Esophagus (tissue), 2 donors: ENCODE results near the gene USP30. TPM values are rescaled to one million over a fixed set of nuclear protein-coding genes. Genes with fewer than 3 reads are reported as not detected.

Source experiments
- H3K27ac ChIP-seq, 2 donors: one replicate each; pipeline ENCODE4 v1.5.1; 2013; ENCODE audit warnings: low read depth in 2 of 2, mild to moderate bottlenecking in 2 of 2, inconsistent platforms in 1 of 2, low read length in 1 of 2, moderate library complexity in 1 of 2
- H3K27me3 ChIP-seq, 2 donors: one replicate each; pipeline ENCODE4 v1.6.1; 2013; ENCODE audit warnings: low read length in 2 of 2, control low read depth in 1 of 2, mild to moderate bottlenecking in 1 of 2; ENCODE audit not compliant: insufficient read depth in 2 of 2, control insufficient read depth in 1 of 2
- H3K36me3 ChIP-seq, 2 donors: one replicate each; pipeline ENCODE4 v1.6.1; 2013; ENCODE audit warnings: low read length in 1 of 2; ENCODE audit not compliant: control insufficient read depth in 2 of 2, insufficient read depth in 2 of 2
- H3K4me1 ChIP-seq, 2 donors: one replicate each; pipeline ENCODE4 v1.6.1; 2013; ENCODE audit warnings: low read length in 1 of 2; ENCODE audit not compliant: control insufficient read depth in 2 of 2, insufficient read depth in 2 of 2
- H3K4me3 ChIP-seq, 2 donors: one replicate each; pipeline ENCODE4 v1.5.1; 2013; ENCODE audit warnings: low read length in 2 of 2, mild to moderate bottlenecking in 2 of 2, low read depth in 1 of 2, moderate library complexity in 1 of 2
- H3K9me3 ChIP-seq, 2 donors: one replicate each; pipeline ENCODE4 v1.6.1; 2013; ENCODE audit warnings: mild to moderate bottlenecking in 2 of 2, low read depth in 1 of 2, low read length in 1 of 2, moderate library complexity in 1 of 2; ENCODE audit not compliant: control insufficient read depth in 2 of 2, insufficient read depth in 1 of 2
- WGBS, 2 donors: extraction: QIAGEN DNeasy Blood & Tissue Kit; methylation state at CpG; one replicate each; pipeline ENCODE4 v1.1.7; 2013; 5-methylcytosine and 5-hydroxymethylcytosine counted together
- polyA plus RNA-seq, 2 donors: library from polyadenylated mRNA; stranded (reverse); fragments of 200-250 nt; gene quantifications; one replicate each; pipeline ENCODE4 v1.2.3, GENCODE V29; 2013
- donor health status: healthy with polysubstance abuse.
- donor health status: Bipolar disorder and iron deficiency.

Gene USP30, protein sequence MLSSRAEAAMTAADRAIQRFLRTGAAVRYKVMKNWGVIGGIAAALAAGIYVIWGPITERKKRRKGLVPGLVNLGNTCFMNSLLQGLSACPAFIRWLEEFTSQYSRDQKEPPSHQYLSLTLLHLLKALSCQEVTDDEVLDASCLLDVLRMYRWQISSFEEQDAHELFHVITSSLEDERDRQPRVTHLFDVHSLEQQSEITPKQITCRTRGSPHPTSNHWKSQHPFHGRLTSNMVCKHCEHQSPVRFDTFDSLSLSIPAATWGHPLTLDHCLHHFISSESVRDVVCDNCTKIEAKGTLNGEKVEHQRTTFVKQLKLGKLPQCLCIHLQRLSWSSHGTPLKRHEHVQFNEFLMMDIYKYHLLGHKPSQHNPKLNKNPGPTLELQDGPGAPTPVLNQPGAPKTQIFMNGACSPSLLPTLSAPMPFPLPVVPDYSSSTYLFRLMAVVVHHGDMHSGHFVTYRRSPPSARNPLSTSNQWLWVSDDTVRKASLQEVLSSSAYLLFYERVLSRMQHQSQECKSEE
- polyA plus RNA-seq = 1 to 10 TPM; 3.8 to 4.3 TPM

DNA sequence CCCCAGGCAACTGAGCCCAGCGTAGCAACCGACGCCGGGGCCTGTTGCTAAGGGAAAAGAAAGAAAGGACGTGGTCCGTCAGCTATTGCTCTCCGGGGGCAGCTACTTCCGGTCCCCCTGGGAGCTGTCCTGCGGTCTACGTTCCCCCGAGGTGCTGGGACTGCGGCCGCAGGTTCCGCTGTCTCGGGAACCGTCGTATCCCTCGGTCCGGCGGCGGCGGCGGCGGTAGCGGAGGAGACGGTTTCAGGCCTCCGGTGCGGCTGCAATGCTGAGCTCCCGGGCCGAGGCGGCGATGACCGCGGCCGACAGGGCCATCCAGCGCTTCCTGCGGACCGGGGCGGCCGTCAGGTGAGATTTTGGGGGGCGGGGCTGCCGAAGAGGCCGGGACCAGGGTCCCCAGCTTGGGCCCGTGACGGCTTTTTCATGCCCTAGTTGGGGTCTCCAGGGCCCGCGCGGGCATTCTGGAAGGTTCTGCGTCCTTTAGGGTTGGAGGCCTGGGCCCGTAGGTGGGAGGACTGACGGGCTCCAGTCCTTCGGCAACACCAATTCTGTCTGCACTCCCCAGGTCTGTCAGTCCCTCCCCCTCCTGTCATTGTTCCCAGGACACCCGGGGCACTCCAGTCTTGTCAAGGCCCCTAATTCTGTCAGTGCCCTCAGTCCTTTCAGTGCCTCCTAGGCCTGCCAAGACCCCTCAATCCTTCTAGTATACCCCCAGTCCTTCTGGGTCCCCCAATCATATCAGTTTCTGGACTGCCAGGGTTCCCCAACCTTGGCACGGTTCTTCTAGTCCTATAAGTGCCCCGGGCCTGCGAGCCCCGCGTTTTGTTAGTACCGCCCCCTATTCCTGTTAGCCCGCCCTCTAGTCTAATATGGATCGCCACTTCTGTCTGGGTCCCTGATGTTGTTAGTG lies at the start of gene USP30:
Gene USP30 (plus strand): TSS at position 163 of the 910 bp plus-strand sequence. CDS start 103 bp downstream, at position 266.
- Histone ChIP-seq H3K36me3 (peaks cover 0 to 2% of the 10 kb centered on the region in 2 donors), H3K4me3 (peak within 1 kb of the TSS; percentile 87 to 95), H3K27ac (peak within 1 kb of the TSS; percentile 84 to 85), H3K27me3 (no peaks in the 10 kb centered on the region), H3K9me3 (no peaks in the 10 kb centered on the region), H3K4me1 (no peaks in the 10 kb centered on the region)
- WGBS, 2 donors = 0% methylated on average over 57 to 61 of the region's 61 CpGs

DNA sequence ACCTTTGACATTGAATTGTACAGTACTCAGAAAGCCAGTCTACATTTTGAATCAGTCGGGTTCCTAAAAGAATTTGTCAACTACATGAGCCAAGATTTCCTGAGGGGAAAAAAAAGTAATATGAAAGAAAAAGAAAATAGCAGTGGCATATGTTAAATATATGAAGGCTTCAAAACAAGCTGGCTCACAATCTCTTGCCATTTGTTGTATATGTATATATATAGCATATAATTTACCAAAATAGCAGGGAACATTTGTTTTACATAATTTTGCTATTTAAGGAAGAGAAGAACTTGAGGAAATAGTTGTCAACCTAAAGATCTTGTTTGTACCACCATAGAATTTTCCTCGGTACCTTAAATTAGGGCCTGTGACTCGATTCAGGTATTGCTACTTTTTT lies 48.4 kb upstream of the USP30 start:
- Histone ChIP-seq H3K27me3 (no peaks in the 10 kb centered on the region), H3K36me3 (no peaks in the 10 kb centered on the region), H3K27ac (no peak overlapping the region), H3K4me3 (no peak overlapping the region), H3K9me3 (no peaks in the 10 kb centered on the region), H3K4me1 (no peaks in the 10 kb centered on the region)
- 61 to 62% methylated on average over 3 of the region's 3 CpGs for WGBS, 2 donors

DNA sequence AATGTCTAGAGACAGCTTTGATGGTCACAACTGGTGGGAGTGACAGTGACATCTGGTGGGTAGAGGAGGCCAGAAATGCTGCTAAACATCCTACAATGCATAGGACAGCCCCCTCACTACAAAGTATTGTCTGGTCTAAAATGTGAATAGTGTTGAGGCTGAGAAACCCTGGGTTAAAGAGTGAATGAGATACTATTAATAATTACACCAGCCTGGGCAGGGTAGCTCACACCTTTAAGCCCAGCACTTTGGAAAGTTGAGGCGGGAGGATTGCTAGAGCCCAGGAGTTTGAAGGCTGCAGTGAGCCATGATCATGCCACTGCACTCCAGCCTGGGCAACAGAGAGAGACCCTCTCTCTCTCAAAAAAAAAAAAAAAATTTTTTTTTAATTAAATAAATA lies 42.6 kb upstream of the USP30 start:
- Histone ChIP-seq H3K27me3 (no peaks in the 10 kb centered on the region), H3K4me3 (no peak overlapping the region), H3K4me1 (no peaks in the 10 kb centered on the region), H3K27ac (no peak overlapping the region), H3K36me3 (no peaks in the 10 kb centered on the region), H3K9me3 (no peaks in the 10 kb centered on the region)
- WGBS, 2 donors = 71 to 86% methylated on average over 1 of the region's 1 CpG

DNA sequence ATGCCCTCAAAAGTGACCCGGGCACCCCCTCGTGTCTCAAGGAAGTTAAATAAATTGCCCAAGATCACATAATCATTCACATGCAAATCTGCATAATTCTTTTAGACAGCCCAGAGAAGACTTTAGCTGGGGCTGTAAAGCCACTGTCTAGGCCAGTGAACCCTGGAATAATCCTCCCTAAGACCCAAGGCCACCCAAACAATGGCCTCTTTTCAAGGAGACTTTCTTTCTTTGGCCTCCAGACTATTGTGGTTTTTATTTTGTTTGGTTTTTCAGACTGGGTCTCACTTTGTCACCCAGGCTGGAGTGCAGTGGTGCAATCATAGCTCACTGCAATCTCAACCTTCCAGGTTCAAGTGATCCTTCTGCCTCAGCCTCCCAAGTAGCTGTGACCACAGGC lies 42.1 kb upstream of the USP30 start:
- no peaks in the 10 kb centered on the region for H3K27me3 ChIP-seq
- H3K27ac ChIP-seq = no peak overlapping the region
- no peak overlapping the region for H3K4me3 ChIP-seq
- 62 to 70% methylated on average over 2 of the region's 2 CpGs for WGBS, 2 donors
- H3K36me3 ChIP-seq = no peaks in the 10 kb centered on the region
- H3K9me3 ChIP-seq = no peaks in the 10 kb centered on the region
- no peaks in the 10 kb centered on the region for H3K4me1 ChIP-seq

DNA sequence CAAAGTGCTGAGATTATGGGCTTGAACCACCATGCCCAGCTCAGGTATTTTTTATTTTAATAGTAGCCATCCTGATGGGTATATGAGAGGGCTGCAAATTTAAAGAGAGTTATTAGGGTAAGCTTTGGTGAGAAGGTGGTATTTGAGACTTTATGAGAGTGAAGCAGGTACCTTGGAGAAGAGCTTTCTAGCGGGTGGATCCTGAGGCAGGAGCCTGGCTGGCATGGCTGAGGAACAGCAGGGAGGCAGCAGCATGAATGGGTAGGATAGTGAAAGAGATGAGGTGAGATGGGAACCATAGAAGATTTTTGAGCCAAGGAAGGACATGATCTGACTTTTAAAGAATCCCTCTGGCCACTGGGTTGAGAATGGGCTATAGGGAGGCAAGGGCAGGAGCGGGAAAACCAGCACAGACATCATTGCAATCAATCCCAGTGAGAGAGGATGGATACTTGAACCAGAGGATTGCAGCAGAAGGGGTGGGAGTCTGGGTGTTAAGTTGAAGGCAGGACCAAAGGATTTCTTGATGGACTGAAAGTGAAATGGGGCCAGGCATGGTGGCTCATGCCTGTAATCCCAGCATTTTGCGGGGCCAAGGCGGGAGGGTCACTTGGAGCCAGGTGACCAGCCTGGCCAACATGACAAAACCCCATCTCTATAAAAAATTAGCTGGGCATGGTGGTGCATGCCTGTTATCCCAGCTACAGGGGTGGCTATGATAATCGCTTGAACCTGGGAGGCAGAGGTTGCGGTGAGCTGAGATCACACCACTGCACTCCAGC lies 37.2 kb upstream of the USP30 start:
- Histone ChIP-seq H3K9me3 (no peaks in the 10 kb centered on the region), H3K4me1 (no peaks in the 10 kb centered on the region), H3K27ac (no peak overlapping the region), H3K4me3 (no peak overlapping the region), H3K36me3 (no peaks in the 10 kb centered on the region), H3K27me3 (no peaks in the 10 kb centered on the region)
- WGBS, 2 donors = 87 to 93% methylated on average over 6 of the region's 6 CpGs

DNA sequence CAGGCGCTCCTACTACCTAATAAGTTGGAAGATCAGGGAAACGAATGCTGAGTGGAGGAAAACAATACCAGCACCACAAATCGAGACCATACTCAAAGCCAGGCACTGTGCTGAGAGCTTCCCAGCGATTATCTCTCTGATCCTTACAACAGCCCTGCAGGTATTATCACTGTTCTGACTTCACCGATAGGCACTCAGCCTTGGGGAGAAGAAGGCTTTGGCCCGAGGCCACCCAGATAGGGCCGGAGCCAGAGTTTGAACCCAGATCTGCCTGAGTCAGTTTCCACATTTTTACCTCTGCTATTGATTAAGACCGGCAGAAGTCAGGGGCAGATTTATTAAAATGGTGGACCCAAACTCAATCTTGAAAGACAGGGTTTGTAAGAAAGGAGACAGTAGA lies 36.4 kb upstream of the USP30 start:
- H3K4me1 ChIP-seq = no peaks in the 10 kb centered on the region
- H3K27me3 ChIP-seq = no peaks in the 10 kb centered on the region
- no peaks in the 10 kb centered on the region for H3K9me3 ChIP-seq
- H3K27ac ChIP-seq = no peak overlapping the region
- no peak overlapping the region for H3K4me3 ChIP-seq
- 76 to 77% methylated on average over 8 of the region's 8 CpGs for WGBS, 2 donors
- H3K36me3 ChIP-seq = no peaks in the 10 kb centered on the region

DNA sequence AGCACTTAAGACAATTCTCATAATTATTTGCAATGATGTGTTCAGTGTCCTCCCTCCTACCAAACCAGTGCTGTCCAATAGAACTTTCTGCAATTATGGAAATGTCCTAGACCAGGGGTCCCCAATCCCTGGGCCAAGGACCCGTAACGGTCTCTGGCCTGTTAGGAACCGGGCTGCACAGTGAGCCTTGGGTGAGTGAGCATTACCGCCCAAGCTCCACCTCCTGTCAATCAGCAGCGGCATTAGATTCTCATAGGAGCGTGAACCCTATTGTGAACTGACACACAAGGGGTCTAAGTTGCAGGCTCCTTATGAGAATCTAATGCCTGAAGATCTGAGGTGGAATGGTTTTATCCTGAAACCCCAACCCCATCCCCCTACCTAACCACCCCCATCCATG lies 35.4 kb upstream of the USP30 start:
- Histone ChIP-seq H3K27me3 (no peaks in the 10 kb centered on the region), H3K36me3 (no peaks in the 10 kb centered on the region), H3K27ac (no peak overlapping the region), H3K4me1 (no peaks in the 10 kb centered on the region), H3K4me3 (no peak overlapping the region), H3K9me3 (no peaks in the 10 kb centered on the region)
- WGBS, 2 donors = 80 to 81% methylated on average over 6 of the region's 6 CpGs

DNA sequence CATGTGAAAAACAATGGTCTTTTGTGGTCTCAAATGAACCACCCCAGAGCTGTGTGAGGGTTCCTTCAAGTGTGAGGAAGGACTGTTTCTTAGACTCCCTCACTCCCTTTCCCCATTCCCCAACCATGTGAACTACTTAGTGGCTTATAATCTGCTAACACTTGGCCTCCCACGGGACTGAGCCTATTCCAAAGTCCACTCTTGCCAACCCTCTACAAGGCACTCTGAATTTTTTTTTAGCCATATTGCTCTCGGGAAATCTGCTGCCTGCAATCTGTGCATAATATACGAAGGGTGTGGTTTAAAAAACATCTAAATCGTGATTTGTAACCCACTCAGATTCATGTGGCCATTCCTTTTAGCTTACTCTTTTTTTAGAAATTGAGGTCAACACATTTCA lies 34.1 kb upstream of the USP30 start:
- H3K4me1 ChIP-seq = no peaks in the 10 kb centered on the region
- no peaks in the 10 kb centered on the region for H3K27me3 ChIP-seq
- H3K9me3 ChIP-seq = no peaks in the 10 kb centered on the region
- H3K4me3 ChIP-seq = no peak overlapping the region
- H3K27ac ChIP-seq = no peak overlapping the region
- H3K36me3 ChIP-seq = no peaks in the 10 kb centered on the region
- 58 to 69% methylated on average over 4 of the region's 4 CpGs for WGBS, 2 donors

DNA sequence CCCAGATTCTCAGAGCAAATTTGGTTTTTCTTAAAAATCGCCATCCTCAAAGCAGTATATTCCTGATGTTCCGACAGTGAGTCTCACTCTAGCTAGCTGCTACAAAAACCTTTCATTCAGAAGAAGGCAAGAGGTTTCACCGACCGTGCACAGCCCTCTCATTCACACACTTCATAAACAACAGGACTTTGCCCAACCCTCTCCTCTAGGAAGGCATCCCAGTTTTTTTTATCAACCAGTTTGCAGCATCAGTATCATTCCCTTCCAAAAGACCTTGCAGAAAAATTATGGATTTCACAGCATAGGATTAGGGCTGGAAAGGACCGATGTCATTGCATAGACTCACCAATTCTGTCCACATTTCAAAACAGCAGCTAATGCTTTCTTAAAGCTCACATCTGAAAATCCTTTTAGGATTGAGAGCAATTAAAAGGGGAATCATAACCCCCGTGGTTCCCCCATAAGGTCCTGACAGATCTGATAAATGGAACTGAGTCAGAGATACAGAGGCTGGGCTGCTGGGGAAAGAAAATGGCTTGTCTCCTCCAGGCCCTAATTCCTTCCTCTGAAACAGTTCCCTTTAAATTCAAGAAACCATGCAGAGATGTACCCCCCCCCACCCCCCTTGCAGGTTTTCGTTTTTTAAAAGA lies 32.1 kb upstream of the USP30 start:
- Histone ChIP-seq H3K27me3 (no peaks in the 10 kb centered on the region), H3K36me3 (no peaks in the 10 kb centered on the region), H3K27ac (no peak overlapping the region), H3K4me1 (no peaks in the 10 kb centered on the region), H3K9me3 (no peaks in the 10 kb centered on the region), H3K4me3 (no peak overlapping the region)
- whole genome bisulfite sequencing, 2 donors = 61 to 66% methylated on average over 7 of the region's 7 CpGs
